Neural crest cell (in vitro differentiated cells): Measurements from ENCODE around the gene KHDC4. TPM values are rescaled to one million over a fixed set of nuclear protein-coding genes. Genes with fewer than 3 reads are reported as not detected.

ENCODE experiments used
- DNase-seq: peaks from one replicate; pipeline ENCODE4 v3.0.0; 2021; ENCODE audit warnings: low read depth, mixed read lengths, low spot score
- H3K27ac Mint-ChIP-seq: one replicate; pipeline ENCODE4 v1.8.0; 2021; ENCODE audit warnings: mild to moderate bottlenecking, mixed read lengths; ENCODE audit not compliant: unreplicated experiment
- H3K27me3 Mint-ChIP-seq: 2 replicates; pipeline ENCODE4 v1.8.0; 2021; ENCODE audit warnings: low read depth, mild to moderate bottlenecking, mixed read lengths
- H3K36me3 Mint-ChIP-seq: 2 replicates; pipeline ENCODE4 v1.8.0; 2021; ENCODE audit warnings: low read depth, mild to moderate bottlenecking, mixed read lengths
- H3K4me1 Mint-ChIP-seq: 2 replicates; pipeline ENCODE4 v1.8.0; 2021; ENCODE audit warnings: mixed read lengths
- H3K4me3 Mint-ChIP-seq: one replicate; pipeline ENCODE4 v1.8.0; 2021; ENCODE audit warnings: mild to moderate bottlenecking, mixed read lengths
- H3K9me3 Mint-ChIP-seq: 2 replicates; pipeline ENCODE4 v1.8.0; 2021; ENCODE audit warnings: mixed read lengths
- CTCF ChIP-seq: fragments of 200-600 bp; sonication (generic); conservative IDR thresholded peaks from 2 replicates; pipeline ENCODE4 v1.5.0; 2021; ENCODE audit warnings: antibody characterized with exemption, mild to moderate bottlenecking
- microRNA-seq: library from miRNA; unstranded; fragments of <30 nt; microRNA quantifications from one replicate; pipeline ENCODE4, GENCODE V29; 2020
- total RNA-seq: library from RNA; stranded (reverse); gene quantifications from 2 replicates; pipeline ENCODE4 v1.2.1, GENCODE V29; 2021

The KHDC4 gene
- total RNA-seq, 1 donor from 2014 or later = 69.9 TPM

GRCh38 chr1:155864393-155864792 lies 69.8 kb downstream of the KHDC4 start:
- H3K27me3 Mint-ChIP-seq = peaks cover 4% of the 10 kb centered on the region
- no peak for TF ChIP-seq CTCF

More at GRCh38 chr1:155864393-155864792, 69.8 kb downstream of the KHDC4 start:
- H3K36me3 Mint-ChIP-seq = peaks cover 3% of the 10 kb centered on the region
- peaks cover 10% of the 10 kb centered on the region for H3K4me1 Mint-ChIP-seq
- no peak for DNase-seq
- no peak overlapping the region for H3K27ac Mint-ChIP-seq
- H3K4me3 Mint-ChIP-seq = no peak overlapping the region
- no peaks in the 10 kb centered on the region for H3K9me3 Mint-ChIP-seq

Small RNAs within 50 kb of the gene (microRNA-seq; reads per million reads assigned to microRNA genes)
- gene MIR6738 = 1.8 reads per million

Other genes with a start within 250 kb of the KHDC4 start
- gene YY1AP1, start 245.6 kb downstream of the KHDC4 start, total RNA-seq = 53.9 and 54.5 TPM in 2 replicates
- gene DAP3, start 245.3 kb downstream of the KHDC4 start, total RNA-seq = 113 and 114 TPM in 2 replicates
- gene GON4L, start 77.2 kb downstream of the KHDC4 start, total RNA-seq = 58.4 and 59.5 TPM in 2 replicates
- gene SYT11, start 74.8 kb downstream of the KHDC4 start, total RNA-seq = 19.8 and 20.0 TPM in 2 replicates
- gene RIT1, start 23.1 kb downstream of the KHDC4 start, total RNA-seq = 34.5 and 35.3 TPM in 2 replicates
- not detected in 2 replicates for gene RXFP4, start 7.2 kb upstream of the KHDC4 start, total RNA-seq
- gene ARHGEF2, start 44.1 kb upstream of the KHDC4 start, total RNA-seq = 97.6 and 101 TPM in 2 replicates
- gene SSR2, start 86.5 kb upstream of the KHDC4 start, total RNA-seq = 236 and 255 TPM in 2 replicates
- gene UBQLN4, start 119.4 kb upstream of the KHDC4 start, total RNA-seq = 70.4 and 78.0 TPM in 2 replicates
- 49.4 and 55.6 TPM in 2 replicates for gene LAMTOR2, start 120.4 kb upstream of the KHDC4 start, total RNA-seq
- gene RAB25, start 126.7 kb upstream of the KHDC4 start, total RNA-seq = not detected in 2 replicates
- 114 and 120 TPM in 2 replicates for gene MEX3A, start 148.1 kb upstream of the KHDC4 start, total RNA-seq
- gene LMNA, start 180.3 kb upstream of the KHDC4 start, total RNA-seq = 51.0 and 51.7 TPM in 2 replicates
- 1.3 and 2.1 TPM in 2 replicates for gene SEMA4A, start 219.2 kb upstream of the KHDC4 start, total RNA-seq